GM12892 (cell line): ENCODE results near the gene YIF1B.

Experiments used
- POLR2AphosphoS5 ChIP-seq: IDR thresholded peaks from 2 replicates; pipeline ENCODE4 v1.6.1; 2011; ENCODE audit warnings: low read depth, low read length, control low read depth
- TAF1 ChIP-seq: IDR thresholded peaks from 2 replicates; pipeline ENCODE4 v1.6.1; 2011; ENCODE audit warnings: low read depth, mild to moderate bottlenecking, control low read depth, low read length, borderline replicate concordance

DNA sequence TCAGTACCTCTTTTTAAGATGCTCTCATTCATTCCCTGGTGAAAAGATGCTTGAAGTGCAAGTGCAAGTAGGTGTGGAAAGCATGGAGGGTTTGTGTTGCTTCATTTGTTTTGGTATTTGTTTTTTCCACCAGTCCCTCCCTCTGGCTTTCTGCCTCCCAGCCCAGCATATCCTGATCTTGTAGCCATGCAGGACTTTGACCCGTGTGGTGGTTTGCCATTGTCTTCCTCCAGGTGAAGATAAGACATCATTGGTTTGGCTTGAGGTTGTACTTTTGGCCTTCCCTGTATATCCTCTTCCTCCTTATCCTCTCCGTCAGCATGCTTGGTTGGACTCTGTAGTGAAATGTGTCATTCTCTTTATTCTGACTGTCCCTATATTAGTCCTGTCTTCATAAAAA, 42.2 kb downstream of the YIF1B start:
- TF ChIP-seq POLR2AphosphoS5 (no peak), TAF1 (no peak)
